ENCODE results near the gene CCDC107. TPM values are rescaled to one million over a fixed set of nuclear protein-coding genes. Genes with fewer than 3 reads are reported as not detected.

Gene CCDC107
- total and polyA plus RNA-seq, 9 of the 15 experiments (the other 6 are each of a cell fraction or from before 2014, with no cell fraction given), result 0.35 to 11.3 (median 6.9) TPM; not detected in 1

DNA sequence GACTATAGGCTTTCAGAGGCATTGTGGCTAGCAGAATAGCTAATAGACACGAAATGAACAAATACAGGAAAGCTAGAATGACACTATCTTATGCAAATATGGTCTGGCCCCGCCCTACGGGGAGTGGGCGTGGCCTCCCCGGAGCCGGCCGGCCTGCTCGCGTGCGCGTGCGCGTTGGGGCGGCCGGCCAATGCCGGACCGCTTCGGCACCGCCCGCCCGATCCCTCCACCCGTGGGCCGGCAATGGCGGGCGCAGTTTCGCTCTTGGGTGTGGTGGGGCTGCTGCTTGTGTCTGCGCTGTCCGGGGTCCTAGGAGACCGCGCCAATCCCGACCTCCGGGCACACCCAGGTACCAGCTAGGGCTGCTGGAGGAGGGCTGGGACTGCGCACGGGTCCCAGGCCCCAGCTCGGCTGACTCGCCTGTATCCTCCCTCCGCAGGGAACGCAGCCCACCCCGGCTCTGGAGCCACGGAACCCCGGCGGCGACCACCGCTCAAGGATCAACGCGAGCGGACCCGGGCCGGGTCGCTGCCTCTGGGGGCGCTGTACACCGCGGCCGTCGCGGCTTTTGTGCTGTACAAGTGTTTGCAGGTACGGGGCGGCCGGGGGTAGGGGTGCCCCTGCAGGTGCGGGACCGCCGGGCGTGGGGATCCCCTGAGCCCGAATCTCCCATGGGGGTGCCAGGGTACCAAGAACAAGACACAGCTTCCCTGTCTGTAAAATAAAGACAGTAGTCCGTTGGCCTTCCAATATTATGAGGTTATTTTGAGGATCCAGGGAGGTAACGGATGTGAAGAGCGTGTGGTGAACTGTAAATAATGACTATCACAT, at the start of gene CCDC107 (continued):
- TF ChIP-seq, protein P1, sequence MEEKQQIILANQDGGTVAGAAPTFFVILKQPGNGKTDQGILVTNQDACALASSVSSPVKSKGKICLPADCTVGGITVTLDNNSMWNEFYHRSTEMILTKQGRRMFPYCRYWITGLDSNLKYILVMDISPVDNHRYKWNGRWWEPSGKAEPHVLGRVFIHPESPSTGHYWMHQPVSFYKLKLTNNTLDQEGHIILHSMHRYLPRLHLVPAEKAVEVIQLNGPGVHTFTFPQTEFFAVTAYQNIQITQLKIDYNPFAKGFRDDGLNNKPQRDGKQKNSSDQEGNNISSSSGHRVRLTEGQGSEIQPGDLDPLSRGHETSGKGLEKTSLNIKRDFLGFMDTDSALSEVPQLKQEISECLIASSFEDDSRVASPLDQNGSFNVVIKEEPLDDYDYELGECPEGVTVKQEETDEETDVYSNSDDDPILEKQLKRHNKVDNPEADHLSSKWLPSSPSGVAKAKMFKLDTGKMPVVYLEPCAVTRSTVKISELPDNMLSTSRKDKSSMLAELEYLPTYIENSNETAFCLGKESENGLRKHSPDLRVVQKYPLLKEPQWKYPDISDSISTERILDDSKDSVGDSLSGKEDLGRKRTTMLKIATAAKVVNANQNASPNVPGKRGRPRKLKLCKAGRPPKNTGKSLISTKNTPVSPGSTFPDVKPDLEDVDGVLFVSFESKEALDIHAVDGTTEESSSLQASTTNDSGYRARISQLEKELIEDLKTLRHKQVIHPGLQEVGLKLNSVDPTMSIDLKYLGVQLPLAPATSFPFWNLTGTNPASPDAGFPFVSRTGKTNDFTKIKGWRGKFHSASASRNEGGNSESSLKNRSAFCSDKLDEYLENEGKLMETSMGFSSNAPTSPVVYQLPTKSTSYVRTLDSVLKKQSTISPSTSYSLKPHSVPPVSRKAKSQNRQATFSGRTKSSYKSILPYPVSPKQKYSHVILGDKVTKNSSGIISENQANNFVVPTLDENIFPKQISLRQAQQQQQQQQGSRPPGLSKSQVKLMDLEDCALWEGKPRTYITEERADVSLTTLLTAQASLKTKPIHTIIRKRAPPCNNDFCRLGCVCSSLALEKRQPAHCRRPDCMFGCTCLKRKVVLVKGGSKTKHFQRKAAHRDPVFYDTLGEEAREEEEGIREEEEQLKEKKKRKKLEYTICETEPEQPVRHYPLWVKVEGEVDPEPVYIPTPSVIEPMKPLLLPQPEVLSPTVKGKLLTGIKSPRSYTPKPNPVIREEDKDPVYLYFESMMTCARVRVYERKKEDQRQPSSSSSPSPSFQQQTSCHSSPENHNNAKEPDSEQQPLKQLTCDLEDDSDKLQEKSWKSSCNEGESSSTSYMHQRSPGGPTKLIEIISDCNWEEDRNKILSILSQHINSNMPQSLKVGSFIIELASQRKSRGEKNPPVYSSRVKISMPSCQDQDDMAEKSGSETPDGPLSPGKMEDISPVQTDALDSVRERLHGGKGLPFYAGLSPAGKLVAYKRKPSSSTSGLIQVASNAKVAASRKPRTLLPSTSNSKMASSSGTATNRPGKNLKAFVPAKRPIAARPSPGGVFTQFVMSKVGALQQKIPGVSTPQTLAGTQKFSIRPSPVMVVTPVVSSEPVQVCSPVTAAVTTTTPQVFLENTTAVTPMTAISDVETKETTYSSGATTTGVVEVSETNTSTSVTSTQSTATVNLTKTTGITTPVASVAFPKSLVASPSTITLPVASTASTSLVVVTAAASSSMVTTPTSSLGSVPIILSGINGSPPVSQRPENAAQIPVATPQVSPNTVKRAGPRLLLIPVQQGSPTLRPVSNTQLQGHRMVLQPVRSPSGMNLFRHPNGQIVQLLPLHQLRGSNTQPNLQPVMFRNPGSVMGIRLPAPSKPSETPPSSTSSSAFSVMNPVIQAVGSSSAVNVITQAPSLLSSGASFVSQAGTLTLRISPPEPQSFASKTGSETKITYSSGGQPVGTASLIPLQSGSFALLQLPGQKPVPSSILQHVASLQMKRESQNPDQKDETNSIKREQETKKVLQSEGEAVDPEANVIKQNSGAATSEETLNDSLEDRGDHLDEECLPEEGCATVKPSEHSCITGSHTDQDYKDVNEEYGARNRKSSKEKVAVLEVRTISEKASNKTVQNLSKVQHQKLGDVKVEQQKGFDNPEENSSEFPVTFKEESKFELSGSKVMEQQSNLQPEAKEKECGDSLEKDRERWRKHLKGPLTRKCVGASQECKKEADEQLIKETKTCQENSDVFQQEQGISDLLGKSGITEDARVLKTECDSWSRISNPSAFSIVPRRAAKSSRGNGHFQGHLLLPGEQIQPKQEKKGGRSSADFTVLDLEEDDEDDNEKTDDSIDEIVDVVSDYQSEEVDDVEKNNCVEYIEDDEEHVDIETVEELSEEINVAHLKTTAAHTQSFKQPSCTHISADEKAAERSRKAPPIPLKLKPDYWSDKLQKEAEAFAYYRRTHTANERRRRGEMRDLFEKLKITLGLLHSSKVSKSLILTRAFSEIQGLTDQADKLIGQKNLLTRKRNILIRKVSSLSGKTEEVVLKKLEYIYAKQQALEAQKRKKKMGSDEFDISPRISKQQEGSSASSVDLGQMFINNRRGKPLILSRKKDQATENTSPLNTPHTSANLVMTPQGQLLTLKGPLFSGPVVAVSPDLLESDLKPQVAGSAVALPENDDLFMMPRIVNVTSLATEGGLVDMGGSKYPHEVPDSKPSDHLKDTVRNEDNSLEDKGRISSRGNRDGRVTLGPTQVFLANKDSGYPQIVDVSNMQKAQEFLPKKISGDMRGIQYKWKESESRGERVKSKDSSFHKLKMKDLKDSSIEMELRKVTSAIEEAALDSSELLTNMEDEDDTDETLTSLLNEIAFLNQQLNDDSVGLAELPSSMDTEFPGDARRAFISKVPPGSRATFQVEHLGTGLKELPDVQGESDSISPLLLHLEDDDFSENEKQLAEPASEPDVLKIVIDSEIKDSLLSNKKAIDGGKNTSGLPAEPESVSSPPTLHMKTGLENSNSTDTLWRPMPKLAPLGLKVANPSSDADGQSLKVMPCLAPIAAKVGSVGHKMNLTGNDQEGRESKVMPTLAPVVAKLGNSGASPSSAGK (IDR thresholded peaks at IDR 0.05), result no peak
- no peak for TF ChIP-seq FOS (IDR thresholded peaks at IDR 0.05; ENCODE audit: extremely low read depth, insufficient read length)
- no peak for TF ChIP-seq POLR3A (IDR thresholded peaks at IDR 0.05; ENCODE audit: borderline replicate concordance, extremely low read depth, insufficient read depth, insufficient read length)
- TF ChIP-seq STAT5A (IDR thresholded peaks at IDR 0.05; ENCODE audit: borderline replicate concordance, low read length), result no peak
- TF ChIP-seq RFX5 (IDR thresholded peaks at IDR 0.05; ENCODE audit: low read depth, low read length), result no peak
- no peak for TF ChIP-seq ETV6 (IDR thresholded peaks at IDR 0.05; ENCODE audit: borderline replicate concordance in 1 of 2, low read depth in 2 of 2, low read length in 1 of 2)
- TF ChIP-seq ETV6 (CRISPR knock-in tag; IDR thresholded peaks at IDR 0.05; ENCODE audit: borderline replicate concordance), result no peak
- TF ChIP-seq FIP1L1 (IDR thresholded peaks at IDR 0.05; ENCODE audit: low read depth, low read length, poor library complexity, severe bottlenecking), result peak; percentile 70
- no peak for TF ChIP-seq ATF1 (CRISPR knock-in tag; IDR thresholded peaks at IDR 0.05)
- TF ChIP-seq ATF1 (tag; IDR thresholded peaks at IDR 0.05), result no peak
- TF ChIP-seq POLR2AphosphoS5 (IDR thresholded peaks at IDR 0.05; ENCODE audit: control insufficient read depth, insufficient read depth, low read depth, low read length), result 0 out of 2 replicates have a peak, but pooled peaks have one; percentile 40
- no peak for TF ChIP-seq HNRNPL (IDR thresholded peaks at IDR 0.05; ENCODE audit: low read depth, low read length)
- TF ChIP-seq, protein P2, sequence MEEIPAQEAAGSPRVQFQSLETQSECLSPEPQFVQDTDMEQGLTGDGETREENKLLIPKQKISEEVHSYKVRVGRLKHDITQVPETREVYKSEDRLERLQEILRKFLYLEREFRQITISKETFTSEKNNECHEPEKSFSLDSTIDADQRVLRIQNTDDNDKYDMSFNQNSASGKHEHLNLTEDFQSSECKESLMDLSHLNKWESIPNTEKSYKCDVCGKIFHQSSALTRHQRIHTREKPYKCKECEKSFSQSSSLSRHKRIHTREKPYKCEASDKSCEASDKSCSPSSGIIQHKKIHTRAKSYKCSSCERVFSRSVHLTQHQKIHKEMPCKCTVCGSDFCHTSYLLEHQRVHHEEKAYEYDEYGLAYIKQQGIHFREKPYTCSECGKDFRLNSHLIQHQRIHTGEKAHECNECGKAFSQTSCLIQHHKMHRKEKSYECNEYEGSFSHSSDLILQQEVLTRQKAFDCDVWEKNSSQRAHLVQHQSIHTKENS (CRISPR knock-in tag; IDR thresholded peaks at IDR 0.05), result no peak
- TF ChIP-seq NCOA6 (IDR thresholded peaks at IDR 0.05), result no peak
- TF ChIP-seq RUNX1 (IDR thresholded peaks at IDR 0.05; ENCODE audit: low read depth), result no peak
- TF ChIP-seq NEUROD1 (IDR thresholded peaks at IDR 0.05; ENCODE audit: borderline replicate concordance, low read depth, low read length, partially characterized antibody), result no peak

Measured in K562 (cell line).